BJ (cell line): ENCODE results near the gene FMO1. TPM values are rescaled to one million over a fixed set of nuclear protein-coding genes. Genes with fewer than 3 reads are reported as not detected.
A peak's percentile ranks its signal among the peaks of the same experiment; 100 is the strongest.

Source experiments
- CTCF ChIA-PET: fragments of 350-600 bp; formaldehyde crosslinking; extraction: SDS; loops from one replicate; lab custom pipeline; 2021; ENCODE audit warnings: antibody characterized with exemption, inconsistent platforms; lab: Yijun Ruan, JAX
- POLR2A ChIA-PET: fragments of 300-600 bp; sonication (Branson Sonifier 250); formaldehyde crosslinking; extraction: SDS; loops from one replicate; lab custom pipeline; 2021; ENCODE audit warnings: antibody characterized with exemption; lab: Charles Lee
- DNase-seq: peaks from one replicate; pipeline ENCODE4 v3.0.0-alpha.2; 2011; ENCODE audit warnings: low read depth
- H3K27me3 ChIP-seq: 2 replicates; pipeline ENCODE4 v1.6.0; 2011; ENCODE audit warnings: low read length; ENCODE audit not compliant: control insufficient read depth, insufficient read depth
- H3K36me3 ChIP-seq: 2 replicates; pipeline ENCODE4 v1.5.1; 2011; ENCODE audit warnings: low read length; ENCODE audit not compliant: control insufficient read depth, insufficient read depth
- H3K4me3 ChIP-seq: 2 replicates; pipeline ENCODE4 v1.5.1; 2011; ENCODE audit warnings: low read depth, mild to moderate bottlenecking, control low read depth, low read length
- polyA plus RNA-seq: library from polyadenylated mRNA; depleted of rRNA; stranded (reverse); fragments of >200 nt; gene quantifications from 2 replicates; pipeline ENCODE4 v1.2.3, GENCODE V29; 2011
- TF ChIP-seq, protein P1 (sequence below): IDR thresholded peaks from 2 replicates; pipeline ENCODE4 v1.5.1; 2011; ENCODE audit warnings: low read depth, mild to moderate bottlenecking, control low read depth, inconsistent platforms, low read length, moderate library complexity; ENCODE audit not compliant: insufficient read depth

The FMO1 gene
- polyA plus RNA-seq, 1 experiment = 0.91 TPM

DNA sequence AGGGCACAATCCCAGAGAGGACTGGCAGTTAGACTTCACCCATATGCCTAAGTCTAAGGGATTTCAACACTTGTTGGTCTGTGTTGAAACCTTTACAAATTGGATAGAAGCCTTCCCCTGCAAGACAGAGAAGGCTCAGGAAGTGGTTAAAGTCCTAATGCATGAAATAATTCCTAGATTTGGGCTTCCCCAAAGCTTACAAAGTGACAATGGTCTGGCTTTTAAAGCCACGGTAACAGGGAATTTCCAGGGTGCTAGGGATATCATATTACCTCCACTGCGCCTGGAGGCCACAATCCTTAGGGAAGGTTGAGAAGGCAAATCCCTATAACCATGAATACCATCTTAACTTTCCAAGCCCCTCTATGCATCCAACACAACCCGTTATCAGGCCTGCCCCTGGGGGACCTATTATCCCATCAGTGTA is 62.4 kb downstream of the FMO1 start:
- Histone ChIP-seq H3K27me3 (no peaks in the 10 kb centered on the region), H3K36me3 (no peaks in the 10 kb centered on the region), H3K4me3 (no peak overlapping the region)
- ChIA-PET POLR2A (no interaction called here), CTCF (interaction anchor here (1.0 to 1.3 kb wide), 3 partner anchors 12 to 137 kb away, joined by 3 read pairs; no protein-coding TSS in a partner anchor)
- DNase-seq = no peak
- TF ChIP-seq, protein P1, sequence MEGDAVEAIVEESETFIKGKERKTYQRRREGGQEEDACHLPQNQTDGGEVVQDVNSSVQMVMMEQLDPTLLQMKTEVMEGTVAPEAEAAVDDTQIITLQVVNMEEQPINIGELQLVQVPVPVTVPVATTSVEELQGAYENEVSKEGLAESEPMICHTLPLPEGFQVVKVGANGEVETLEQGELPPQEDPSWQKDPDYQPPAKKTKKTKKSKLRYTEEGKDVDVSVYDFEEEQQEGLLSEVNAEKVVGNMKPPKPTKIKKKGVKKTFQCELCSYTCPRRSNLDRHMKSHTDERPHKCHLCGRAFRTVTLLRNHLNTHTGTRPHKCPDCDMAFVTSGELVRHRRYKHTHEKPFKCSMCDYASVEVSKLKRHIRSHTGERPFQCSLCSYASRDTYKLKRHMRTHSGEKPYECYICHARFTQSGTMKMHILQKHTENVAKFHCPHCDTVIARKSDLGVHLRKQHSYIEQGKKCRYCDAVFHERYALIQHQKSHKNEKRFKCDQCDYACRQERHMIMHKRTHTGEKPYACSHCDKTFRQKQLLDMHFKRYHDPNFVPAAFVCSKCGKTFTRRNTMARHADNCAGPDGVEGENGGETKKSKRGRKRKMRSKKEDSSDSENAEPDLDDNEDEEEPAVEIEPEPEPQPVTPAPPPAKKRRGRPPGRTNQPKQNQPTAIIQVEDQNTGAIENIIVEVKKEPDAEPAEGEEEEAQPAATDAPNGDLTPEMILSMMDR = no peak

DNA sequence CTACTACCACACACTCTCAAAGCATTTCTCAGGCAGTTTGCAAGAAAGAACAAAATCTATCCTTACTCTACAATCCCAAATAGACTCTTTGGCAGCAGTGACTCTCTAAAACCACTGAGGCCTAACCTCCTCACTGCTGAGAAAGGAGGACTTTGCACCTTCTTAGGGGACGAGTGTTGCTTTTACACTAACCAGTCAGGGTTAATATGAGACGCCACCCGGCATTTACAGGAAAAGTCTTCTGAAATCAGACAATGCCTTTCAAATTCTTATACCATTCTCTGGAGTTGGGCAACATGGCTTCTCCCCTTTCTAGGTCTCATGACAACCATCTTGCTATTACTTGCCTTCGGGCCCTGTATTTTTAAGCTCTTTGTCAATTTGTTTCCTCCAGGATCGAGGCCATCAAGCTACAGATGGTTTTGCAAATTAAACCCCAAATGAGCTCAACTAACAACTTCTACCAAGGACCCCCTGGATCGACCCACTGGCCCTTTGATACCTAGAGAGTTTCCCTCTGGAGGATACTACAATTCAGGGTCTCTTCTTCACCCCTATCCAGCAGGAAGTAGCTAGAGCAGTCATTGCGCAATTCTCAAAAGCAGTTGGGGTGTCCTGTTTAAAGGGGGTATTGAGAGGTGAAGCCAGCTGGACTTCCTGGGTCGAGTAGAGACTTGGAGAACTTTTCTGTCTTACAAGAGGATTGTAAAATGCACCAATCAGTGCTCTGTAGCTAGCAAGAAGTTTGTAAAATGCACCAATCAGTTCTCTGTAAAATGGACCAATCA is 63.7 kb downstream of the FMO1 start:
- Histone ChIP-seq H3K27me3 (no peaks in the 10 kb centered on the region), H3K36me3 (no peaks in the 10 kb centered on the region), H3K4me3 (no peak overlapping the region)
- POLR2A ChIA-PET = interaction anchor here (1.1 kb wide), 1 partner anchor 15 kb away, joined by 4 read pairs; no protein-coding TSS in a partner anchor
- TF ChIP-seq, protein P1 = no peak
- DNase-seq = no peak
- CTCF ChIA-PET = interaction anchor here (1.0 to 3.1 kb wide), 6 partner anchors 46 to 231 kb away, joined by 4 to 84 read pairs (median 27); partner anchors contain the start of gene FMO1

- Histone ChIP-seq H3K4me3 (no peak overlapping the region), H3K27me3 (no peaks in the 10 kb centered on the region), H3K36me3 (no peaks in the 10 kb centered on the region)
- ChIA-PET POLR2A (interaction anchor here (0.6 to 1.5 kb wide), 7 partner anchors 18 to 331 kb away, joined by 3 to 11 read pairs (median 6); no protein-coding TSS in a partner anchor), CTCF (interaction anchor here (0.6 to 3.1 kb wide), 41 partner anchors 9 to 385 kb away, joined by 3 to 84 read pairs (median 4); partner anchors contain the start of gene FMO1)
- TF ChIP-seq, protein P1 = no peak
- no peak for DNase-seq
These were observed 65.1 kb downstream of the FMO1 start for GRCh38 chr1:171313319-171313834.

DNA sequence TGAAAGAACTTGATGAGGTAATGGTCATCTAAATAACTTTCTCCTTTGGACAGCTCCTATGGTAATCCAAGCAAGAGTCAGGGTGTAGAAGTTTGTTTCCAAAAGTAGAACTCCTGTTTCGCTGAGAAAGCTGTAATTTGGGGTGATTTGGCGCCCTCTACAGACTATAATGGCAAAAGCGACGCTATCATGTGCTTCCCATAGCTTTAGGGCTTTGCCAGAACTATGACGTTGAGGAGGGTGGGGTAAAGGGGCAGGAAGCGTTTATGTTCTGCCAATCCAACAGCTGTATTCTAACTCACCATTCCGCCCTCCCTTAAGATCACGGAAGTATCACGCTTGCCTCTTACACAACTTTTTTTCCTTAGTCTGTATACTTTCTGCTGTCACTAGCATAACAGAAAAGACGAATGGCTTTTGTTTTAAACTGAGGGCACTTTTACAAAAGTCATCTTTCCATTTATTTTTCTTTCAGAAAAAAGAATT is 65.6 kb downstream of the FMO1 start, which contains the start of gene FMO4:
TSS of gene FMO4 (plus strand) at position 349 of the 486 bp plus-strand sequence. CDS start 5,643 bp downstream, outside the sequence.
- no peaks in the 10 kb centered on the region for H3K36me3 ChIP-seq
- peak within 1 kb of the TSS; percentile 25 for H3K4me3 ChIP-seq
- ChIA-PET CTCF (interaction anchor here (0.6 to 3.1 kb wide), 42 partner anchors 10 to 386 kb away, joined by 3 to 84 read pairs (median 4); partner anchors contain the start of gene FMO1), POLR2A (interaction anchor here (1.0 to 1.5 kb wide), 6 partner anchors 19 to 201 kb away, joined by 3 to 11 read pairs (median 5); no protein-coding TSS in a partner anchor)
- H3K27me3 ChIP-seq = no peaks in the 10 kb centered on the region
- DNase-seq = peak; percentile 99
- TF ChIP-seq, protein P1 = peak; percentile 79

- H3K4me3 ChIP-seq = no peak overlapping the region
- no peaks in the 10 kb centered on the region for H3K27me3 ChIP-seq
- no peak for DNase-seq
- ChIA-PET POLR2A (no interaction called here), CTCF (no interaction called here)
- no peaks in the 10 kb centered on the region for H3K36me3 ChIP-seq
- TF ChIP-seq, protein P1 = no peak
These were observed 81.0 kb downstream of the FMO1 start for GRCh38 chr1:171329251-171329650.
